ENCODE results near the gene RASGEF1C. TPM values are rescaled to one million over a fixed set of nuclear protein-coding genes. Genes with fewer than 3 reads are reported as not detected.

RASGEF1C gene
- total and polyA plus RNA-seq, 10 of the 15 experiments (the other 5 are each of a cell fraction or from before 2014, with no cell fraction given) = not detected

- 42% methylated on average over 9 of the region's 9 CpGs for WGBS (ENCODE audit: insufficient coverage, insufficient replicate concordance, low lambda C conversion rate, missing lambda C conversion rate)
- Histone ChIP-seq H3K4me1 (ENCODE audit: control insufficient read depth, insufficient read depth, low read length) (no peaks in the 10 kb centered on the region), H3K27ac (ENCODE audit: control insufficient read depth, insufficient read depth) (no peak overlapping the region), H3K79me2 (ENCODE audit: control insufficient read depth, insufficient read depth, low read length) (no peaks in the 10 kb centered on the region), H3K4me2 (ENCODE audit: control insufficient read depth, insufficient read depth) (no peak overlapping the region), H3K9ac (ENCODE audit: control insufficient read depth, insufficient read depth, low read length) (no peak overlapping the region), H3K4me3 (no peak overlapping the region), H3K9me3 (replicated peaks; ENCODE audit: control insufficient read depth, insufficient read depth, low read length) (no peaks in the 10 kb centered on the region; the same call in 2 of the 3 replicates), H4K20me1 (ENCODE audit: control insufficient read depth, insufficient read depth) (no peaks in the 10 kb centered on the region), H2AFZ (ENCODE audit: control insufficient read depth, low read depth, low read length) (no peak overlapping the region), H3K36me3 (ENCODE audit: control insufficient read depth in 2 of 2, insufficient read depth in 2 of 2, low read length in 1 of 2) (no peaks in the 10 kb centered on the region), H3K27me3 (replicated peaks in 1 of 2; ENCODE audit: control insufficient read depth in 2 of 2, insufficient read depth in 2 of 2, low read length in 1 of 2) (no peaks in the 10 kb centered on the region)
- no peak for DNase-seq (ENCODE audit: low read depth, low spot score)
- TF ChIP-seq NR2F1 (conservative IDR thresholded peaks at IDR 0.05) = no peak
- TF ChIP-seq, protein P1, sequence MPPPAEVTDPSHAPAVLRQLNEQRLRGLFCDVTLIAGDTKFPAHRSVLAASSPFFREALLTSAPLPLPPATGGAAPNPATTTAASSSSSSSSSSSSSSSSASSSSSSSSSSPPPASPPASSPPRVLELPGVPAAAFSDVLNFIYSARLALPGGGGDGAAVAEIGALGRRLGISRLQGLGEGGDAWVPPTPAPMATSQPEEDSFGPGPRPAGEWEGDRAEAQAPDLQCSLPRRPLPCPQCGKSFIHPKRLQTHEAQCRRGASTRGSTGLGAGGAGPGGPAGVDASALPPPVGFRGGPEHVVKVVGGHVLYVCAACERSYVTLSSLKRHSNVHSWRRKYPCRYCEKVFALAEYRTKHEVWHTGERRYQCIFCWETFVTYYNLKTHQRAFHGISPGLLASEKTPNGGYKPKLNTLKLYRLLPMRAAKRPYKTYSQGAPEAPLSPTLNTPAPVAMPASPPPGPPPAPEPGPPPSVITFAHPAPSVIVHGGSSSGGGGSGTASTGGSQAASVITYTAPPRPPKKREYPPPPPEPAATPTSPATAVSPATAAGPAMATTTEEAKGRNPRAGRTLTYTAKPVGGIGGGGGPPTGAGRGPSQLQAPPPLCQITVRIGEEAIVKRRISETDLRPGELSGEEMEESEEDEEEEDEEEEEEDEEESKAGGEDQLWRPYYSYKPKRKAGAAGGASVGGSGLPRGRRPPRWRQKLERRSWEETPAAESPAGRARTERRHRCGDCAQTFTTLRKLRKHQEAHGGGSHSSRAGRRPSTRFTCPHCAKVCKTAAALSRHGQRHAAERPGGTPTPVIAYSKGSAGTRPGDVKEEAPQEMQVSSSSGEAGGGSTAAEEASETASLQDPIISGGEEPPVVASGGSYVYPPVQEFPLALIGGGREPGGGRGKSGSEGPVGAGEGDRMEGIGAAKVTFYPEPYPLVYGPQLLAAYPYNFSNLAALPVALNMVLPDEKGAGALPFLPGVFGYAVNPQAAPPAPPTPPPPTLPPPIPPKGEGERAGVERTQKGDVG (CRISPR knock-in tag; IDR thresholded peaks at IDR 0.05) = no peak
- TF ChIP-seq MTA2 (IDR thresholded peaks at IDR 0.05; ENCODE audit: low read depth) = no peak
- TF ChIP-seq LARP7 (IDR thresholded peaks at IDR 0.05) = no peak
- TF ChIP-seq TCF12 (IDR thresholded peaks at IDR 0.05; ENCODE audit: low read depth, low read length) = no peak
- no peak for TF ChIP-seq SKIL (IDR thresholded peaks at IDR 0.05; ENCODE audit: low read depth, poor library complexity, severe bottlenecking)
- no peak for TF ChIP-seq BRCA1 (IDR thresholded peaks at IDR 0.05; ENCODE audit: low read depth, low read length)
- TF ChIP-seq RAD21 (IDR thresholded peaks at IDR 0.05; ENCODE audit: insufficient read depth, low read depth, low read length) = no peak
- TF ChIP-seq, protein P2, sequence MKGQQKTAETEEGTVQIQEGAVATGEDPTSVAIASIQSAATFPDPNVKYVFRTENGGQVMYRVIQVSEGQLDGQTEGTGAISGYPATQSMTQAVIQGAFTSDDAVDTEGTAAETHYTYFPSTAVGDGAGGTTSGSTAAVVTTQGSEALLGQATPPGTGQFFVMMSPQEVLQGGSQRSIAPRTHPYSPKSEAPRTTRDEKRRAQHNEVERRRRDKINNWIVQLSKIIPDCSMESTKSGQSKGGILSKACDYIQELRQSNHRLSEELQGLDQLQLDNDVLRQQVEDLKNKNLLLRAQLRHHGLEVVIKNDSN (IDR thresholded peaks at IDR 0.05; ENCODE audit: borderline replicate concordance, extremely low read length, insufficient read depth, low read depth, low read length) = no peak
- no peak for TF ChIP-seq ELK1 (IDR thresholded peaks at IDR 0.05; ENCODE audit: low read depth, low read length)
- no peak for ATAC-seq
- ChIA-PET RAD21 (ENCODE audit: unreplicated experiment) (no interaction called here), POLR2A (no interaction called here), CTCF (interaction anchor here (0.5 kb wide), 1 partner anchor 150 kb away, joined by 3 read pairs; no protein-coding TSS in a partner anchor), SMC1A (ENCODE audit: uncharacterized antibody, unreplicated experiment) (no interaction called here)
- in situ Hi-C loops (cut with MboI) (no loop called here), intact Hi-C loops (cut with micrococcal nuclease; ENCODE audit: unreplicated experiment) (no loop called here)
- FAIRE-seq = no peak
- no TSS peak for BruUV-seq (replicated peaks)
Observed at GRCh38 chr5:180109920-180110319, 99.1 kb downstream of the RASGEF1C start.

All from GM12878 (cell line).